IMR-90 (cell line): Measurements from ENCODE around the gene STK17B. TPM values are rescaled to one million over a fixed set of nuclear protein-coding genes. Genes with fewer than 3 reads are reported as not detected.

Experiments used
- ATAC-seq: fragments of 200-7000 bp; cut with Tn5 transposase; 2 replicates; pipeline ENCODE4 v1.9.1; 2020; ENCODE audit warnings: low read depth, mild to moderate bottlenecking, moderate library complexity
- BruUV-seq: library from RNA; stranded (reverse); fragments of 400-500 nt; replicated peaks from 2 replicates; lab custom pipeline; 2021; lab: Mats Ljungman, UMichigan
- CTCF ChIA-PET: fragments of 300-600 bp; formaldehyde crosslinking; extraction: SDS; loops from one replicate; lab custom pipeline; 2021; ENCODE audit warnings: antibody characterized with exemption; lab: Yijun Ruan, JAX
- POLR2A ChIA-PET: fragments of 300-600 bp; sonication (Branson Sonifier 250); formaldehyde crosslinking; loops from one replicate; lab custom pipeline; 2022; ENCODE audit warnings: antibody characterized with exemption; ENCODE audit not compliant: unreplicated experiment; lab: Charles Lee
- DNase-seq: peaks from one replicate; pipeline ENCODE4 v3.0.0; 2013
- H2AFZ ChIP-seq: replicated peaks from 2 replicates; pipeline ENCODE3; 2013; ENCODE audit warnings: low read length, mild to moderate bottlenecking; ENCODE audit not compliant: poor library complexity
- H2AK5ac ChIP-seq: 2 replicates; pipeline ENCODE4 v1.6.1; 2013; ENCODE audit warnings: low read depth, low read length, inconsistent platforms
- H2AK9ac ChIP-seq: replicated peaks from 2 replicates; pipeline ENCODE3; 2013; ENCODE audit warnings: mild to moderate bottlenecking, low read depth, low read length, moderate library complexity; ENCODE audit not compliant: poor library complexity
- H2BK120ac ChIP-seq: 2 replicates; pipeline ENCODE4 v1.6.1; 2013; ENCODE audit warnings: low read depth, low read length, inconsistent platforms
- H2BK15ac ChIP-seq: 3 replicates; pipeline ENCODE4 v1.6.1; 2013; ENCODE audit warnings: low read depth, low read length, inconsistent platforms
- H2BK20ac ChIP-seq: 2 replicates; pipeline ENCODE4 v1.6.1; 2013; ENCODE audit warnings: low read depth, mild to moderate bottlenecking, inconsistent platforms, low read length, moderate library complexity
- H2BK5ac ChIP-seq: 2 replicates; pipeline ENCODE4 v1.6.1; 2013; ENCODE audit warnings: mild to moderate bottlenecking, low read depth, low read length, inconsistent platforms; ENCODE audit not compliant: poor library complexity, severe bottlenecking
- H3K14ac ChIP-seq: replicated peaks from 2 replicates; pipeline ENCODE4 v1.6.1; 2013; ENCODE audit warnings: low read depth, low read length, inconsistent platforms
- H3K18ac ChIP-seq: 2 replicates; pipeline ENCODE4 v1.6.1; 2013; ENCODE audit warnings: low read depth, low read length, control low read depth
- H3K23ac ChIP-seq: 2 replicates; pipeline ENCODE4 v1.6.1; 2013; ENCODE audit warnings: low read depth, low read length, inconsistent platforms
- H3K27ac ChIP-seq: 2 replicates; pipeline ENCODE4 v1.5.1; 2013; ENCODE audit warnings: mild to moderate bottlenecking, control low read depth, low read length; ENCODE audit not compliant: insufficient read depth
- H3K27me3 ChIP-seq: 2 replicates; pipeline ENCODE4 v1.6.1; 2013; ENCODE audit warnings: low read length; ENCODE audit not compliant: control insufficient read depth, insufficient read depth
- H3K36me3 ChIP-seq: 2 replicates; pipeline ENCODE4 v1.6.1; 2013; ENCODE audit warnings: low read length, mixed read lengths; ENCODE audit not compliant: control insufficient read depth, insufficient read depth
- H3K4ac ChIP-seq: 2 replicates; pipeline ENCODE4 v1.6.1; 2013; ENCODE audit warnings: low read depth, low read length, inconsistent platforms
- H3K4me1 ChIP-seq: 2 replicates; pipeline ENCODE4 v1.6.1; 2013; ENCODE audit warnings: low read length, mixed read lengths; ENCODE audit not compliant: control insufficient read depth, insufficient read depth
- H3K4me2 ChIP-seq: 2 replicates; pipeline ENCODE4 v1.6.1; 2013; ENCODE audit warnings: low read depth, mild to moderate bottlenecking, control low read depth, low read length, moderate library complexity
- H3K4me3 ChIP-seq: 2 replicates; pipeline ENCODE4 v1.5.1; 2013; ENCODE audit warnings: low read depth, mild to moderate bottlenecking, control low read depth, low read length, moderate library complexity; ENCODE audit not compliant: insufficient read depth
- H3K56ac ChIP-seq: 2 replicates; pipeline ENCODE4 v1.6.1; 2013; ENCODE audit warnings: low read length, inconsistent platforms; ENCODE audit not compliant: insufficient read depth; ENCODE audit errors: extremely low read depth
- H3K79me1 ChIP-seq, 2 experiments: 2 replicates each; pipeline ENCODE4 v1.6.1; 2013; ENCODE audit warnings: low read length in 2 of 2, inconsistent platforms in 1 of 2, low read depth in 1 of 2
- H3K9ac ChIP-seq: 2 replicates; pipeline ENCODE4 v1.6.1; 2013; ENCODE audit warnings: low read depth, low read length, control low read depth
- H3K9me1 ChIP-seq: 2 replicates; pipeline ENCODE4 v1.6.1; 2013; ENCODE audit warnings: low read length, inconsistent platforms; ENCODE audit not compliant: insufficient read depth
- H3K9me3 ChIP-seq: 2 replicates; pipeline ENCODE4 v1.6.1; 2013; ENCODE audit warnings: low read length; ENCODE audit not compliant: control insufficient read depth, insufficient read depth
- H4K20me1 ChIP-seq: 2 replicates; pipeline ENCODE4 v1.6.1; 2013; ENCODE audit warnings: low read length, inconsistent platforms; ENCODE audit not compliant: insufficient read depth
- H4K5ac ChIP-seq: 2 replicates; pipeline ENCODE4 v1.6.1; 2013; ENCODE audit warnings: mild to moderate bottlenecking, low read depth, low read length, control low read depth
- H4K8ac ChIP-seq, 2 experiments: 2 replicates each; pipeline ENCODE4 v1.6.1; 2013; ENCODE audit warnings: low read depth in 2 of 2, low read length in 2 of 2, control low read depth in 1 of 2, inconsistent platforms in 1 of 2
- H4K91ac ChIP-seq: 2 replicates; pipeline ENCODE4 v1.6.1; 2013; ENCODE audit warnings: low read depth, low read length, inconsistent platforms; ENCODE audit not compliant: insufficient read depth
- RAD21 ChIP-seq: IDR thresholded peaks from 2 replicates; pipeline ENCODE4 v1.6.1; 2012; ENCODE audit warnings: low read length, improper control_type of control experiment
- WGBS, 2 experiments: methylation state at CpG; one replicate each; pipeline versions ENCODE4 v1.1.5 to v1.1.7; 2013; ENCODE audit warnings: missing lambda C conversion rate in 2 of 2; ENCODE audit not compliant: insufficient read length in 1 of 2; ENCODE audit errors: extremely low coverage in 2 of 2; 5-methylcytosine and 5-hydroxymethylcytosine counted together
- dilution Hi-C: fragments of 300-500 bp; cut with HindIII; formaldehyde crosslinking; loops from one replicate; pipeline ENCODE4 v1.14.3; 2018; ENCODE audit warnings: low sequenced_read_pairs; ENCODE audit not compliant: unreplicated experiment
- in situ Hi-C: fragments of 300-500 bp; cut with MboI; formaldehyde crosslinking; loops from 3 replicates; pipeline ENCODE4 v1.14.3; 2019; ENCODE audit warnings: low sequenced_read_pairs, inconsistent platforms, mixed read lengths
- intact Hi-C: fragments of 100-400 bp; cut with micrococcal nuclease; formaldehyde crosslinking; loops from 2 replicates; pipeline ENCODE4 v1.10.0; 2022
- polyA plus RNA-seq, 3 experiments: library from polyadenylated mRNA; depleted of rRNA; stranded (reverse); fragments of >200 nt; gene quantifications; 2 replicates each; pipeline ENCODE4 v1.2.3, GENCODE V29; 2012; ENCODE audit warnings: low replicate concordance in 1 of 3
- total RNA-seq: library from RNA; depleted of rRNA; stranded (reverse); fragments of >200 nt; gene quantifications from 2 replicates; pipeline ENCODE4 v1.2.3, GENCODE V29; 2012

The STK17B gene
- total and polyA plus RNA-seq, 2 of the 4 experiments (the other 2 are of a cell fraction), result 7.5 to 48.9 TPM

DNA sequence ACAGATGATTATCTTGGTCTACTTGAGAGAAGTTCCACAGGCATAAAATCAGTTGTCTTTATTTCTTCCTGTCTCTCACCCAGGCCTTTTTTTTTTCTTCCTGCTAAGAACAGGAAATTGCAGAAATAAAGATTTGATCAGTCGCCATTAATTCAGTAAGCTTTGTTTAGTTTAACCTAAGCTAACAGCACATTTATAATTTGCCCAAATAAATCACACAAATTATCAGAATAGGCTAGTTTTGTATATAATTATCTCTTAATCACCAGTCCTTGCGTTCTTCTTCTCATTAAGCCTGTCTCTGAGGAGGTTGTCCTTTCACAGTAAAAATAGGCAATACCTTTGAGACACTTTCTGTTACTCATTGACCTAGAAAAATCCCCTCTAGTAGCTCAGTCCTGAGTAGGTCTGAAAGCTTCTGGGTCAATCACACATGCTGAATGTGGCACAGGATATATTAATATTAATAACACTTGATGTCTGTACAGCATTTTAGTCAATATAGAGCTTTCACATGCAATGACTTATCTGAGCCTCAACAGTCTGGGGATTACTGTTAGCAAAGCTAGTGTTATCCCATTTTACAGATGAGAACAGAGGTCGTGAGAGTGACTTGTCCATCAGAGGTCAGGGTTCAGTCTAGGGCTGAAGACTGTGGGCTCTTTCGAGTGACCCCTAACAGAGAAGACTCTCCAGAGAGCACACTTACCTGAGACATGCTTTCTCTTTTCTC, 11.2 kb upstream of the STK17B start:
- no peak overlapping the region for H2BK15ac ChIP-seq
- H2AK5ac ChIP-seq, result no peak overlapping the region
- ATAC-seq (no peak), DNase-seq (no peak)
- H3K27ac ChIP-seq, result no peak overlapping the region
- in situ Hi-C loops (no loop called here), intact Hi-C loops (no loop called here), dilution Hi-C loops (no loop called here)
- H3K23ac ChIP-seq, result no peak overlapping the region
- H2AFZ ChIP-seq, result no peak overlapping the region
- no peaks in the 10 kb centered on the region for H4K20me1 ChIP-seq
- no peaks in the 10 kb centered on the region for H3K36me3 ChIP-seq
- no peaks in the 10 kb centered on the region for H3K9me3 ChIP-seq
- H2BK5ac ChIP-seq, result no peak overlapping the region
- no peak overlapping the region for H2BK20ac ChIP-seq
- H2BK120ac ChIP-seq, result no peak overlapping the region
- H4K8ac ChIP-seq, result no peak overlapping the region
- H3K18ac ChIP-seq, result no peak overlapping the region
- CTCF ChIA-PET, result interaction anchor here (1.3 kb wide), 1 partner anchor 14 kb away, joined by 3 read pairs; no protein-coding TSS in a partner anchor
- no peak overlapping the region for H3K4ac ChIP-seq
- no peaks in the 10 kb centered on the region for H3K4me1 ChIP-seq
- H3K14ac ChIP-seq, result no peak overlapping the region
- H3K56ac ChIP-seq, result no peak overlapping the region
- no peaks in the 10 kb centered on the region for H3K79me1 ChIP-seq
- H4K91ac ChIP-seq, result no peak overlapping the region
- H3K9me1 ChIP-seq, result no peaks in the 10 kb centered on the region
- no peak overlapping the region for H3K4me3 ChIP-seq
- no peak for TF ChIP-seq RAD21
- H3K9ac ChIP-seq, result no peak overlapping the region
- no peaks in the 10 kb centered on the region for H3K27me3 ChIP-seq
- H2AK9ac ChIP-seq, result no peak overlapping the region
- no peak overlapping the region for H4K5ac ChIP-seq
- H3K4me2 ChIP-seq, result no peak overlapping the region
- POLR2A ChIA-PET, result no interaction called here
- WGBS, 2 experiments, result no CpG with 5 or more reads among the region's 4 CpGs
- BruUV-seq, result no TSS peak
